IMR-90 (cell line): ENCODE data around the gene KRT5. TPM values are rescaled to one million over a fixed set of nuclear protein-coding genes. Genes with fewer than 3 reads are reported as not detected.

Experiments
- ATAC-seq: fragments of 200-7000 bp; cut with Tn5 transposase; 2 replicates; pipeline ENCODE4 v1.9.1; 2020; ENCODE audit warnings: low read depth, mild to moderate bottlenecking, moderate library complexity
- BruUV-seq: library from RNA; stranded (reverse); fragments of 400-500 nt; replicated peaks from 2 replicates; lab custom pipeline; 2021; lab: Mats Ljungman, UMichigan
- CTCF ChIA-PET: fragments of 300-600 bp; formaldehyde crosslinking; extraction: SDS; loops from one replicate; lab custom pipeline; 2021; ENCODE audit warnings: antibody characterized with exemption; lab: Yijun Ruan, JAX
- POLR2A ChIA-PET: fragments of 300-600 bp; sonication (Branson Sonifier 250); formaldehyde crosslinking; loops from one replicate; lab custom pipeline; 2022; ENCODE audit warnings: antibody characterized with exemption; ENCODE audit not compliant: unreplicated experiment; lab: Charles Lee
- DNase-seq: peaks from one replicate; pipeline ENCODE4 v3.0.0; 2013
- H2AFZ ChIP-seq: replicated peaks from 2 replicates; pipeline ENCODE3; 2013; ENCODE audit warnings: low read length, mild to moderate bottlenecking; ENCODE audit not compliant: poor library complexity
- H2AK5ac ChIP-seq: 2 replicates; pipeline ENCODE4 v1.6.1; 2013; ENCODE audit warnings: low read depth, low read length, inconsistent platforms
- H2AK9ac ChIP-seq: replicated peaks from 2 replicates; pipeline ENCODE3; 2013; ENCODE audit warnings: mild to moderate bottlenecking, low read depth, low read length, moderate library complexity; ENCODE audit not compliant: poor library complexity
- H2BK120ac ChIP-seq: 2 replicates; pipeline ENCODE4 v1.6.1; 2013; ENCODE audit warnings: low read depth, low read length, inconsistent platforms
- H2BK15ac ChIP-seq: 3 replicates; pipeline ENCODE4 v1.6.1; 2013; ENCODE audit warnings: low read depth, low read length, inconsistent platforms
- H2BK20ac ChIP-seq: 2 replicates; pipeline ENCODE4 v1.6.1; 2013; ENCODE audit warnings: low read depth, mild to moderate bottlenecking, inconsistent platforms, low read length, moderate library complexity
- H2BK5ac ChIP-seq: 2 replicates; pipeline ENCODE4 v1.6.1; 2013; ENCODE audit warnings: mild to moderate bottlenecking, low read depth, low read length, inconsistent platforms; ENCODE audit not compliant: poor library complexity, severe bottlenecking
- H3K14ac ChIP-seq: replicated peaks from 2 replicates; pipeline ENCODE4 v1.6.1; 2013; ENCODE audit warnings: low read depth, low read length, inconsistent platforms
- H3K18ac ChIP-seq: 2 replicates; pipeline ENCODE4 v1.6.1; 2013; ENCODE audit warnings: low read depth, low read length, control low read depth
- H3K23ac ChIP-seq: 2 replicates; pipeline ENCODE4 v1.6.1; 2013; ENCODE audit warnings: low read depth, low read length, inconsistent platforms
- H3K27ac ChIP-seq: 2 replicates; pipeline ENCODE4 v1.5.1; 2013; ENCODE audit warnings: mild to moderate bottlenecking, control low read depth, low read length; ENCODE audit not compliant: insufficient read depth
- H3K27me3 ChIP-seq: 2 replicates; pipeline ENCODE4 v1.6.1; 2013; ENCODE audit warnings: low read length; ENCODE audit not compliant: control insufficient read depth, insufficient read depth
- H3K36me3 ChIP-seq: 2 replicates; pipeline ENCODE4 v1.6.1; 2013; ENCODE audit warnings: low read length, mixed read lengths; ENCODE audit not compliant: control insufficient read depth, insufficient read depth
- H3K4ac ChIP-seq: 2 replicates; pipeline ENCODE4 v1.6.1; 2013; ENCODE audit warnings: low read depth, low read length, inconsistent platforms
- H3K4me1 ChIP-seq: 2 replicates; pipeline ENCODE4 v1.6.1; 2013; ENCODE audit warnings: low read length, mixed read lengths; ENCODE audit not compliant: control insufficient read depth, insufficient read depth
- H3K4me2 ChIP-seq: 2 replicates; pipeline ENCODE4 v1.6.1; 2013; ENCODE audit warnings: low read depth, mild to moderate bottlenecking, control low read depth, low read length, moderate library complexity
- H3K4me3 ChIP-seq: 2 replicates; pipeline ENCODE4 v1.5.1; 2013; ENCODE audit warnings: low read depth, mild to moderate bottlenecking, control low read depth, low read length, moderate library complexity; ENCODE audit not compliant: insufficient read depth
- H3K56ac ChIP-seq: 2 replicates; pipeline ENCODE4 v1.6.1; 2013; ENCODE audit warnings: low read length, inconsistent platforms; ENCODE audit not compliant: insufficient read depth; ENCODE audit errors: extremely low read depth
- H3K79me1 ChIP-seq, 2 experiments: 2 replicates each; pipeline ENCODE4 v1.6.1; 2013; ENCODE audit warnings: low read length in 2 of 2, inconsistent platforms in 1 of 2, low read depth in 1 of 2
- H3K9ac ChIP-seq: 2 replicates; pipeline ENCODE4 v1.6.1; 2013; ENCODE audit warnings: low read depth, low read length, control low read depth
- H3K9me1 ChIP-seq: 2 replicates; pipeline ENCODE4 v1.6.1; 2013; ENCODE audit warnings: low read length, inconsistent platforms; ENCODE audit not compliant: insufficient read depth
- H3K9me3 ChIP-seq: 2 replicates; pipeline ENCODE4 v1.6.1; 2013; ENCODE audit warnings: low read length; ENCODE audit not compliant: control insufficient read depth, insufficient read depth
- H4K20me1 ChIP-seq: 2 replicates; pipeline ENCODE4 v1.6.1; 2013; ENCODE audit warnings: low read length, inconsistent platforms; ENCODE audit not compliant: insufficient read depth
- H4K5ac ChIP-seq: 2 replicates; pipeline ENCODE4 v1.6.1; 2013; ENCODE audit warnings: mild to moderate bottlenecking, low read depth, low read length, control low read depth
- H4K8ac ChIP-seq, 2 experiments: 2 replicates each; pipeline ENCODE4 v1.6.1; 2013; ENCODE audit warnings: low read depth in 2 of 2, low read length in 2 of 2, control low read depth in 1 of 2, inconsistent platforms in 1 of 2
- H4K91ac ChIP-seq: 2 replicates; pipeline ENCODE4 v1.6.1; 2013; ENCODE audit warnings: low read depth, low read length, inconsistent platforms; ENCODE audit not compliant: insufficient read depth
- CTCF ChIP-seq: conservative IDR thresholded peaks from 2 replicates; pipeline ENCODE4 v1.5.1; 2012; ENCODE audit warnings: mild to moderate bottlenecking, low read depth, low read length, improper control_type of control experiment
- MAFK ChIP-seq: IDR thresholded peaks from 2 replicates; pipeline ENCODE4 v1.6.1; 2012; ENCODE audit warnings: low read depth, low read length, improper control_type of control experiment
- WGBS, 2 experiments: methylation state at CpG; one replicate each; pipeline versions ENCODE4 v1.1.5 to v1.1.7; 2013; ENCODE audit warnings: missing lambda C conversion rate in 2 of 2; ENCODE audit not compliant: insufficient read length in 1 of 2; ENCODE audit errors: extremely low coverage in 2 of 2; 5-methylcytosine and 5-hydroxymethylcytosine counted together
- dilution Hi-C: fragments of 300-500 bp; cut with HindIII; formaldehyde crosslinking; loops from one replicate; pipeline ENCODE4 v1.14.3; 2018; ENCODE audit warnings: low sequenced_read_pairs; ENCODE audit not compliant: unreplicated experiment
- in situ Hi-C: fragments of 300-500 bp; cut with MboI; formaldehyde crosslinking; loops from 3 replicates; pipeline ENCODE4 v1.14.3; 2019; ENCODE audit warnings: low sequenced_read_pairs, inconsistent platforms, mixed read lengths
- intact Hi-C: fragments of 100-400 bp; cut with micrococcal nuclease; formaldehyde crosslinking; loops from 2 replicates; pipeline ENCODE4 v1.10.0; 2022
- polyA plus RNA-seq, 3 experiments: library from polyadenylated mRNA; depleted of rRNA; stranded (reverse); fragments of >200 nt; gene quantifications; 2 replicates each; pipeline ENCODE4 v1.2.3, GENCODE V29; 2012; ENCODE audit warnings: low replicate concordance in 1 of 3
- total RNA-seq: library from RNA; depleted of rRNA; stranded (reverse); fragments of >200 nt; gene quantifications from 2 replicates; pipeline ENCODE4 v1.2.3, GENCODE V29; 2012

Gene KRT5
- total and polyA plus RNA-seq, 2 of the 4 experiments (the other 2 are of a cell fraction), result not detected

DNA sequence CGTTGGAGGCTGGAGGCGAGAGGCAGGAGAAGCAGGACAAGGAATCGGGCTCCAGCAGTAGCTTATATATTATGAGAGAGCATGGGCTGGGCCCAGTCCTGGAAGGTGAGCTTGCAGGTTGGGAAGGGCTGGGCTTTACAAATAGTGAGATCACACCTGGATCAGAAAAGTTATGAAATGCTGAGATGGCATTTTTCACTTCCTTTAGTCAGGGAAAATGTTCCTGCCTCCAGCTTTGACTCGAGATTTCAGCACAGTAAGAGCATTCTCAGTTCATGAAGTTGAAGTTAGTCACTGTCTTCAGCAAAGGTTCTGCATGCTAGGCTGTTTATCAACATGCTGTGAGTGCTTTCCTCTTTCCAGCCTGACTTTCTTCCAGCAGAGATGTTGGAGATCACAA lies 46.4 kb downstream of the KRT5 start, which contains the start of gene KRT6C:
Gene KRT6C, minus strand, starts transcription at position 38 of the 400 bp plus-strand sequence. CDS start 68 bp downstream, outside the sequence.
- H3K9me1 ChIP-seq, result no peaks in the 10 kb centered on the region

More for the DNA sequence above, 46.4 kb downstream of the KRT5 start, which contains the start of gene KRT6C:
- WGBS, 2 experiments, result no CpG with 5 or more reads among the region's 4 CpGs
- Histone ChIP-seq H3K9me3 (no peaks in the 10 kb centered on the region), H3K79me1 (no peaks in the 10 kb centered on the region), H3K9ac (no peak within 1 kb of the TSS), H4K8ac (no peak within 1 kb of the TSS), H2BK20ac (no peak within 1 kb of the TSS), H3K4ac (no peak within 1 kb of the TSS), H3K4me3 (no peak within 1 kb of the TSS), H2BK120ac (no peak within 1 kb of the TSS), H2BK5ac (no peak within 1 kb of the TSS), H3K18ac (no peak within 1 kb of the TSS), H4K91ac (no peak within 1 kb of the TSS), H3K4me1 (no peaks in the 10 kb centered on the region), H2BK15ac (no peak within 1 kb of the TSS), H3K27ac (no peak within 1 kb of the TSS), H4K20me1 (no peaks in the 10 kb centered on the region), H2AK5ac (no peak within 1 kb of the TSS), H3K36me3 (no peaks in the 10 kb centered on the region), H4K5ac (no peak within 1 kb of the TSS), H3K27me3 (peaks cover 3% of the 10 kb centered on the region), H3K4me2 (no peak within 1 kb of the TSS), H3K14ac (no peak within 1 kb of the TSS), H3K23ac (no peak within 1 kb of the TSS), H2AK9ac (no peak within 1 kb of the TSS), H3K56ac (no peak within 1 kb of the TSS), H2AFZ (no peak within 1 kb of the TSS)
- intact Hi-C loops, result no loop called here
- CTCF ChIA-PET, result no interaction called here
- DNase-seq, result no peak
- TF ChIP-seq CTCF (no peak), MAFK (peak; percentile 92)
- BruUV-seq, result no TSS peak
- dilution Hi-C loops, result no loop called here
- POLR2A ChIA-PET, result no interaction called here
- in situ Hi-C loops, result no loop called here
- ATAC-seq, result no peak
